Trophoblast cell (in vitro differentiated cells and primary cell): ENCODE data around the gene SLC35F4.

Experiments used
- DNase-seq, 2 donors: peaks; one replicate each; pipeline ENCODE4 v3.0.0-alpha.2; 2016
- H2AFZ ChIP-seq: 2 replicates; pipeline ENCODE4 v1.6.1; 2013; ENCODE audit warnings: low read length, moderate library complexity, mild to moderate bottlenecking; ENCODE audit not compliant: insufficient read depth, poor library complexity
- H2AK5ac ChIP-seq: 2 replicates; pipeline ENCODE4 v1.6.1; 2013; ENCODE audit warnings: mild to moderate bottlenecking, low read length
- H2BK120ac ChIP-seq: 2 replicates; pipeline ENCODE4 v1.6.1; 2013; ENCODE audit warnings: low read length, mild to moderate bottlenecking, moderate library complexity; ENCODE audit not compliant: insufficient read depth, poor library complexity
- H2BK12ac ChIP-seq: 2 replicates; pipeline ENCODE4 v1.6.1; 2013; ENCODE audit warnings: mild to moderate bottlenecking, low read length, moderate library complexity
- H2BK5ac ChIP-seq: 2 replicates; pipeline ENCODE4 v1.6.1; 2013; ENCODE audit warnings: low read length, low read depth, moderate library complexity, mild to moderate bottlenecking; ENCODE audit not compliant: poor library complexity
- H3K14ac ChIP-seq: 2 replicates; pipeline ENCODE4 v1.6.1; 2013; ENCODE audit warnings: mild to moderate bottlenecking, low read length
- H3K18ac ChIP-seq: 2 replicates; pipeline ENCODE4 v1.6.1; 2013; ENCODE audit warnings: mild to moderate bottlenecking, low read length
- H3K23ac ChIP-seq: 2 replicates; pipeline ENCODE4 v1.6.1; 2013; ENCODE audit warnings: low read length
- H3K27ac ChIP-seq: 2 replicates; pipeline ENCODE4 v1.5.1; 2013; ENCODE audit warnings: low read depth, mild to moderate bottlenecking, inconsistent platforms, low read length, moderate library complexity
- H3K27me3 ChIP-seq: 2 replicates; pipeline ENCODE4 v1.6.1; 2013; ENCODE audit warnings: inconsistent platforms, mild to moderate bottlenecking, low read length, moderate library complexity; ENCODE audit not compliant: insufficient read depth
- H3K36me3 ChIP-seq, 2 experiments: 1 replicate in 1 of 2; 2 replicates in 1 of 2; pipeline ENCODE4 v1.6.1; 2013; ENCODE audit warnings: low read length in 2 of 2, mild to moderate bottlenecking in 2 of 2, moderate library complexity in 1 of 2; ENCODE audit not compliant: insufficient read depth in 2 of 2, control insufficient read depth in 1 of 2
- H3K4ac ChIP-seq: 2 replicates; pipeline ENCODE4 v1.6.1; 2013; ENCODE audit warnings: low read depth, mild to moderate bottlenecking, low read length, moderate library complexity
- H3K4me1 ChIP-seq, 2 experiments: 1 replicate in 1 of 2; 2 replicates in 1 of 2; pipeline ENCODE4 v1.6.1; 2013; ENCODE audit warnings: low read length in 2 of 2, mild to moderate bottlenecking in 2 of 2, moderate library complexity in 1 of 2; ENCODE audit not compliant: insufficient read depth in 2 of 2, control insufficient read depth in 1 of 2
- H3K4me2 ChIP-seq: 2 replicates; pipeline ENCODE4 v1.6.1; 2013; ENCODE audit warnings: inconsistent platforms, mild to moderate bottlenecking, low read length, moderate library complexity
- H3K4me3 ChIP-seq: 2 replicates; pipeline ENCODE4 v1.5.1; 2013; ENCODE audit warnings: mild to moderate bottlenecking, low read depth, low read length, inconsistent platforms
- H3K79me1 ChIP-seq: one replicate; pipeline ENCODE4 v1.6.1; 2013; ENCODE audit warnings: low read length
- H3K79me2 ChIP-seq: 2 replicates; pipeline ENCODE4 v1.6.1; 2013; ENCODE audit warnings: low read length, mild to moderate bottlenecking; ENCODE audit not compliant: control insufficient read depth, insufficient read depth, poor library complexity
- H3K9ac ChIP-seq: 2 replicates; pipeline ENCODE4 v1.6.1; 2013; ENCODE audit warnings: mild to moderate bottlenecking, low read length
- H3K9me3 ChIP-seq: 2 replicates; pipeline ENCODE4 v1.6.1; 2013; ENCODE audit warnings: low read depth, mild to moderate bottlenecking, control low read depth, inconsistent platforms, low read length; ENCODE audit not compliant: insufficient read depth
- H4K12ac ChIP-seq: 2 replicates; pipeline ENCODE4 v1.6.1; 2013; ENCODE audit warnings: low read depth, mild to moderate bottlenecking, low read length, moderate library complexity
- H4K8ac ChIP-seq: 2 replicates; pipeline ENCODE4 v1.6.1; 2013; ENCODE audit warnings: low read depth, mild to moderate bottlenecking, low read length, moderate library complexity
- H4K91ac ChIP-seq: one replicate; pipeline ENCODE4 v1.6.1; 2013; ENCODE audit warnings: low read depth, mild to moderate bottlenecking, low read length, moderate library complexity
- WGBS: extraction: QIAGEN DNeasy Blood & Tissue Kit; methylation state at CpG from one replicate; pipeline ENCODE4 v1.1.7; 2013; ENCODE audit warnings: missing lambda C conversion rate; ENCODE audit not compliant: insufficient read length, insufficient coverage; ENCODE audit errors: extremely low coverage; 5-methylcytosine and 5-hydroxymethylcytosine counted together

Gene SLC35F4

DNA sequence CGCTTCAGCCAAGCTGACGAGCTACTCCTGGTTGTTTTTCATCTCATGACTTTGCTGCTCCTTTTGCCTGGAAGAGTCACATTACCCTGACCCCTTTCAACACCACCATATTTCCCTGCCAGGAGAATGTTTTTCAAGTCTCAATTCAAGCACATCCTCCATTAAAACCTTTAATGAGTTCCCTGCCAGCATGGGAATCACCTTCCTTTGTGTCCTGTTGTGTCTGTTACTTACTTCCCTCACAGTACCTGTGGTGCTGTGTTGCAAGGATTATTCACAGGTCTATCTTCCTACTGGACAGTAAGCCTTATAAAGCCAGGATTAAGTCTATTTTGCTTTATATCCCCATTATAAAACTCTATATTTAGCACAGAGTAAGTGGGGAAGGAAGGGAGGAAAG lies 13.6 kb upstream of the SLC35F4 start:
- Histone ChIP-seq H3K27me3 (no peaks in the 10 kb centered on the region), H2BK12ac (no peak overlapping the region), H3K23ac (no peak overlapping the region), H4K8ac (no peak overlapping the region), H3K4me1 (no peaks in the 10 kb centered on the region), H3K14ac (no peak overlapping the region), H3K4me3 (no peak overlapping the region), H3K18ac (no peak overlapping the region), H2AK5ac (no peak overlapping the region), H2BK5ac (no peak overlapping the region), H2BK120ac (no peak overlapping the region), H3K36me3 (no peaks in the 10 kb centered on the region), H3K9me3 (no peaks in the 10 kb centered on the region), H3K4ac (no peak overlapping the region), H3K79me1 (no peaks in the 10 kb centered on the region), H3K27ac (no peak overlapping the region), H4K91ac (no peak overlapping the region), H3K9ac (no peak overlapping the region), H3K4me2 (no peak overlapping the region), H3K79me2 (no peaks in the 10 kb centered on the region), H4K12ac (no peak overlapping the region), H2AFZ (no peak overlapping the region)
- no CpG with 5 or more reads among the region's 2 CpGs for WGBS
- DNase-seq = no peak

DNA sequence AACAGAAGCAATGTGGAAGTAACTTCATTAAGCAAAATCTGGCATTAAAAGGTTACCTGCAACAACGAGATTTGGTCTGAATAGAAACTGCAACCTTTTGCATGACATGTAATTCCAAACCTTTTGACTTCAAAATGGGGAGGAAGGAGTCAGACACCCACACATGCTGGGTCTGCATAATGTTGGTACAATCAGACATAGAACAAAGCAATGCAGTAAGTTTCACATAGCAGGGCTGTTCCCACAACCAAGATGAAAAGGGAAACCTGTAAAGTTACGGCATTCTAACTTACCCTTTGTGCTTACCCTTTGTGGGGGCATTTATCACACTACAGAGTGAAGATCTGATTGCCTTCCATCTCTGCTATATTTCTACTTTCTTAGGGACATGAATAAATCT lies 10.1 kb upstream of the SLC35F4 start:
- Histone ChIP-seq H3K4ac (no peak overlapping the region), H3K14ac (no peak overlapping the region), H3K23ac (no peak overlapping the region), H3K79me2 (no peaks in the 10 kb centered on the region), H2BK12ac (no peak overlapping the region), H2BK120ac (no peak overlapping the region), H3K79me1 (no peaks in the 10 kb centered on the region), H3K4me3 (no peak overlapping the region), H3K27me3 (no peaks in the 10 kb centered on the region), H2BK5ac (no peak overlapping the region), H4K12ac (no peak overlapping the region), H2AFZ (no peak overlapping the region), H3K9me3 (peaks cover 1% of the 10 kb centered on the region), H4K8ac (no peak overlapping the region), H3K27ac (no peak overlapping the region), H3K9ac (no peak overlapping the region), H3K4me1 (no peaks in the 10 kb centered on the region), H3K36me3 (no peaks in the 10 kb centered on the region), H4K91ac (no peak overlapping the region), H3K18ac (no peak overlapping the region), H3K4me2 (no peak overlapping the region), H2AK5ac (no peak overlapping the region)
- no peak for DNase-seq
- WGBS = no CpG with 5 or more reads among the region's 2 CpGs

DNA sequence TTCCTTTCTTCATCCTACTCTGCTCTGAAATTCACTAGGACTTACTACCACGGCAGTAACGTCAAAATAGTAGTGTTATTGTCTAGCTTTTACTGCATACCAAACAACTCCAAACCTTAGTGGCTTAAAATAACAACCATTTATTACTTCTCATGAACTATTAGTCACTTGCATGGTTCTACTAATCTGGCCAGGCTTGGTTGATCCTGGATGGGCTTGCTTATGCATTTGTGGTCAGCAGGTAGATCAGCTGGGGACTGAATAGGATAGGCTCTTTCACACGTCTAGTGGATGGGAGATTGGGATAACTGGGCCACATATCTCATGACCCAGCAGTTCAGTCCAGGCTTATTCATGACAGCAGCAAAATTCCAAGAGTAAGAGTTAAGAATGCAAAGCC lies 9.4 kb upstream of the SLC35F4 start:
- Histone ChIP-seq H2BK12ac (no peak overlapping the region), H2AFZ (no peak overlapping the region), H3K9ac (no peak overlapping the region), H3K27me3 (no peaks in the 10 kb centered on the region), H2BK5ac (no peak overlapping the region), H2BK120ac (no peak overlapping the region), H3K9me3 (peaks cover 2% of the 10 kb centered on the region), H3K14ac (no peak overlapping the region), H3K79me1 (no peaks in the 10 kb centered on the region), H3K36me3 (no peaks in the 10 kb centered on the region), H4K8ac (no peak overlapping the region), H4K12ac (no peak overlapping the region), H3K4ac (no peak overlapping the region), H3K4me3 (no peak overlapping the region), H3K18ac (no peak overlapping the region), H4K91ac (no peak overlapping the region), H3K4me2 (no peak overlapping the region), H3K4me1 (no peaks in the 10 kb centered on the region), H3K27ac (no peak overlapping the region), H3K23ac (no peak overlapping the region), H3K79me2 (no peaks in the 10 kb centered on the region), H2AK5ac (no peak overlapping the region)
- WGBS = no CpG with 5 or more reads among the region's 3 CpGs
- DNase-seq = no peak

DNA sequence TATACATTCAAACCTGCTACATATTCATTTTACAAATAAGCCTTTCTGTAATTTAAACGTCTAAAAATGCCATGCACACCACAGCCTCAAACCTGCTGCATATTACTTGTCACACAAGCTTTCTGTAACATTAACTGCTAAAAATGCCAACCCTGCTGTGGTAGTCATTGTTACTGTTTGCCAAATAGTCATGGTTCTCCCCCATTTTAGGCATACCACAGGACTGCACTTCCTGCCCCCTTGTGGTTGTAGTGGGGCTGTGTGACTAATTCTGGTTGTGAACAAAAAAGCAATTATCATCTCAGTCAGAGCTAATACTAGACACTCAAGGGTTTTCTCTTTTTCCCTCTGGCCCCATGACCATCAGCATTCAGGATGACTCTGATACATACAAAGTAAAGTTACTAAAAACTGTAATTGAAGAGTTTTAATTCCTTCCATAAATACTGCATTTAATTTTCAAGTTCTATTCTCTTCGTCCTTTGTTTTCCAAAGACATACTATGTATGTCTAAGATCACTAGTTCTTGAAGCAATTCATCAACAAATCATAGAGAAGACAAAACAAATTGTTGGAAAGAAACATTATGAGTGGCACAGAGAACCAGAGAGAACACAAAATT lies 5.7 kb upstream of the SLC35F4 start:
- Histone ChIP-seq H3K23ac (no peak overlapping the region), H3K9ac (no peak overlapping the region), H3K27ac (no peak overlapping the region), H2AFZ (no peak overlapping the region), H3K4ac (no peak overlapping the region), H2BK5ac (no peak overlapping the region), H3K79me1 (no peaks in the 10 kb centered on the region), H2AK5ac (no peak overlapping the region), H4K8ac (no peak overlapping the region), H2BK120ac (no peak overlapping the region), H3K9me3 (peaks cover 2% of the 10 kb centered on the region), H3K79me2 (no peaks in the 10 kb centered on the region), H3K18ac (no peak overlapping the region), H3K4me1 (no peaks in the 10 kb centered on the region), H3K14ac (no peak overlapping the region), H3K4me3 (no peak overlapping the region), H3K27me3 (no peaks in the 10 kb centered on the region), H3K36me3 (no peaks in the 10 kb centered on the region), H4K91ac (no peak overlapping the region), H3K4me2 (no peak overlapping the region), H2BK12ac (no peak overlapping the region), H4K12ac (no peak overlapping the region)
- no CpG with 5 or more reads among the region's 2 CpGs for WGBS
- peak in 1 of 2 donors; percentile 7 for DNase-seq
